HepG2 (cell line): ENCODE results near the gene MLLT11.

Experiments used
- CBX5 ChIP-seq: sonication (generic); formaldehyde crosslinking; IDR thresholded peaks from 2 replicates; pipeline ENCODE4 v1.4.0; 2020; ENCODE audit warnings: missing genetic modification reagents, borderline replicate concordance
- KDM2A ChIP-seq: sonication (generic); formaldehyde crosslinking; IDR thresholded peaks from 2 replicates; pipeline ENCODE4 v1.4.0; 2020; ENCODE audit warnings: low read depth, missing genetic modification reagents, borderline replicate concordance
- TF ChIP-seq, protein P1 (sequence below): sonication (generic); formaldehyde crosslinking; IDR thresholded peaks from 2 replicates; pipeline ENCODE4 v1.8.1; 2023; ENCODE audit warnings: missing genetic modification reagents, inconsistent platforms, borderline replicate concordance

- TF ChIP-seq, protein P1, sequence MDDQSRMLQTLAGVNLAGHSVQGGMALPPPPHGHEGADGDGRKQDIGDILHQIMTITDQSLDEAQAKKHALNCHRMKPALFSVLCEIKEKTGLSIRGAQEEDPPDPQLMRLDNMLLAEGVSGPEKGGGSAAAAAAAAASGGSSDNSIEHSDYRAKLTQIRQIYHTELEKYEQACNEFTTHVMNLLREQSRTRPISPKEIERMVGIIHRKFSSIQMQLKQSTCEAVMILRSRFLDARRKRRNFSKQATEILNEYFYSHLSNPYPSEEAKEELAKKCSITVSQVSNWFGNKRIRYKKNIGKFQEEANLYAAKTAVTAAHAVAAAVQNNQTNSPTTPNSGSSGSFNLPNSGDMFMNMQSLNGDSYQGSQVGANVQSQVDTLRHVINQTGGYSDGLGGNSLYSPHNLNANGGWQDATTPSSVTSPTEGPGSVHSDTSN (CRISPR knock-in tag), result no peak
- no peak for TF ChIP-seq KDM2A (CRISPR knock-in tag)
- TF ChIP-seq CBX5, result no peak
Measured at GRCh38 chr1:151032164-151032563, 28.0 kb upstream of the MLLT11 start.
